HepG2 (cell line): Measurements from ENCODE around the gene USP19. TPM values are rescaled to one million over a fixed set of nuclear protein-coding genes. Genes with fewer than 3 reads are reported as not detected.
A peak's percentile ranks its signal among the peaks of the same experiment; 100 is the strongest.

Source experiments
- AHR ChIP-seq: IDR thresholded peaks from 2 replicates; pipeline ENCODE4 v1.6.1; 2018; ENCODE audit warnings: missing genetic modification reagents, missing compliant biosample characterization
- GPBP1L1 ChIP-seq: sonication (generic); formaldehyde crosslinking; IDR thresholded peaks from 2 replicates; pipeline ENCODE4 v1.5.0; 2020; ENCODE audit warnings: mild to moderate bottlenecking, missing genetic modification reagents
- HINFP ChIP-seq: sonication (generic); formaldehyde crosslinking; IDR thresholded peaks from 2 replicates; pipeline ENCODE4 v1.4.0; 2020; ENCODE audit warnings: low read depth, mild to moderate bottlenecking, missing genetic modification reagents
- KLF15 ChIP-seq: sonication (generic); formaldehyde crosslinking; IDR thresholded peaks from 2 replicates; pipeline ENCODE4 v1.8.1; 2023; ENCODE audit warnings: borderline replicate concordance, mild to moderate bottlenecking, inconsistent platforms, missing genetic modification reagents, mixed read lengths
- MTF1 ChIP-seq: sonication (generic); formaldehyde crosslinking; IDR thresholded peaks from 2 replicates; pipeline ENCODE4 v1.5.0; 2020; ENCODE audit warnings: missing genetic modification reagents
- NBN ChIP-seq: fragments of 450-650 bp; conservative IDR thresholded peaks from 2 replicates; pipeline ENCODE4 v1.6.1; 2017
- NFIC ChIP-seq: IDR thresholded peaks from 2 replicates; pipeline ENCODE4 v1.6.1; 2012; ENCODE audit warnings: mild to moderate bottlenecking, low read length, inconsistent platforms
- PITX1 ChIP-seq: sonication (generic); formaldehyde crosslinking; IDR thresholded peaks from 2 replicates; pipeline ENCODE4 v1.5.1; 2020; ENCODE audit warnings: mild to moderate bottlenecking, missing genetic modification reagents
- SMARCC2 ChIP-seq: fragments of 450-650 bp; IDR thresholded peaks from 2 replicates; pipeline ENCODE4 v1.6.1; 2017; ENCODE audit warnings: antibody characterized with exemption, mild to moderate bottlenecking
- SOX6 ChIP-seq, 2 experiments: fragments of 450-650 bp in 1 of 2; sonication (generic) in 1 of 2; formaldehyde crosslinking in 1 of 2; IDR thresholded peaks; 2 replicates each; pipeline versions ENCODE4 v1.4.0 to v1.6.1; 2017 to 2020; ENCODE audit warnings: antibody characterized with exemption in 1 of 2, mild to moderate bottlenecking in 1 of 2, missing genetic modification reagents in 1 of 2
- ZBTB3 ChIP-seq: sonication (generic); formaldehyde crosslinking; IDR thresholded peaks from 2 replicates; pipeline ENCODE4 v1.4.0; 2020; ENCODE audit warnings: low read depth, mild to moderate bottlenecking, moderate library complexity, missing genetic modification reagents, borderline replicate concordance
- ZBTB8A ChIP-seq: sonication (generic); formaldehyde crosslinking; IDR thresholded peaks from 2 replicates; pipeline ENCODE4 v1.4.0; 2020; ENCODE audit warnings: mild to moderate bottlenecking, low read depth, missing genetic modification reagents, borderline replicate concordance
- ZNF207 ChIP-seq: fragments of 450-650 bp; IDR thresholded peaks from 2 replicates; pipeline ENCODE4 v1.6.1; 2016; ENCODE audit warnings: antibody characterized with exemption, borderline replicate concordance
- ZNF260 ChIP-seq: sonication (generic); formaldehyde crosslinking; IDR thresholded peaks from 2 replicates; pipeline ENCODE4 v1.4.0; 2020; ENCODE audit warnings: missing genetic modification reagents, low read depth, mild to moderate bottlenecking, borderline replicate concordance
- ZNF264 ChIP-seq: sonication (generic); formaldehyde crosslinking; IDR thresholded peaks from 2 replicates; pipeline ENCODE4 v1.4.0; 2020; ENCODE audit warnings: missing genetic modification reagents
- ZNF451 ChIP-seq: sonication (generic); formaldehyde crosslinking; IDR thresholded peaks from 2 replicates; pipeline ENCODE4 v1.5.0; 2020; ENCODE audit warnings: mild to moderate bottlenecking, missing genetic modification reagents
- ZNF616 ChIP-seq: sonication (generic); formaldehyde crosslinking; IDR thresholded peaks from 2 replicates; pipeline ENCODE4 v1.5.0; 2020; ENCODE audit warnings: low read depth, mild to moderate bottlenecking, missing genetic modification reagents
- ZNF788 ChIP-seq: sonication (generic); formaldehyde crosslinking; IDR thresholded peaks from 2 replicates; pipeline ENCODE4 v1.5.0; 2020; ENCODE audit warnings: mild to moderate bottlenecking, missing genetic modification reagents, borderline replicate concordance
- polyA plus RNA-seq, 8 experiments: library from polyadenylated mRNA; depleted of rRNA in 3 of 8; stranded (reverse) in 7 of 8; unstranded in 1 of 8; fragments of >200 nt; fragmentation: Illumina TruSeq in 4 of 8; extraction: Trizol in 4 of 8; gene quantifications; 2 replicates each; pipeline versions ENCODE4 v1.2.1 to v1.2.3, GENCODE V29; 2011 to 2016; ENCODE audit warnings: low read depth in 4 of 8, missing spikeins in 1 of 8, mixed read lengths in 1 of 8; ENCODE audit not compliant: insufficient read depth in 1 of 8
- total RNA-seq, 5 experiments: library from RNA; depleted of rRNA; stranded (reverse); fragments of >200 nt; fragmentation: Illumina TruSeq; extraction: Trizol; gene quantifications; 2 replicates each; pipeline ENCODE4 v1.2.3, GENCODE V29; 2016; ENCODE audit warnings: low read depth in 1 of 5
- TF ChIP-seq, protein P1 (sequence below): sonication (generic); formaldehyde crosslinking; IDR thresholded peaks from 2 replicates; pipeline ENCODE4 v1.5.0; 2020; ENCODE audit warnings: missing genetic modification reagents
- TF ChIP-seq, protein P2 (sequence below): sonication (generic); formaldehyde crosslinking; IDR thresholded peaks from 2 replicates; pipeline ENCODE4 v1.4.0; 2020; ENCODE audit warnings: missing genetic modification reagents, borderline replicate concordance

Gene USP19
- total and polyA plus RNA-seq, 2 of the 13 experiments (the other 11 are each of a cell fraction or from before 2014, with no cell fraction given) = 28.3 to 31.7 TPM

GRCh38 chr3:49165771-49166751, 45.4 kb upstream of the USP19 start, which contains the start of gene CCDC71 (continued):
- TF ChIP-seq NFIC (no peak), NBN (no peak), MTF1 (CRISPR knock-in tag) (no peak), ZNF616 (no peak), ZNF207 (no peak), GPBP1L1 (no peak), ZNF260 (no peak), SOX6 (IDR thresholded peaks at IDR 0.05) (no peak), SOX6 (CRISPR knock-in tag; IDR thresholded peaks at IDR 0.05) (no peak; the same call in 1 of the 2 replicates), SMARCC2 (no peak), ZNF451 (no peak), AHR (CRISPR knock-in tag) (no peak), KLF15 (no peak), ZNF264 (CRISPR knock-in tag) (no peak), ZBTB3 (CRISPR knock-in tag) (no peak), ZNF788 (CRISPR knock-in tag) (peak; percentile 75; the same call in 1 of the 2 replicates), HINFP (CRISPR knock-in tag) (no peak), PITX1 (CRISPR knock-in tag) (no peak), ZBTB8A (CRISPR knock-in tag) (no peak)
- TF ChIP-seq, protein P1, sequence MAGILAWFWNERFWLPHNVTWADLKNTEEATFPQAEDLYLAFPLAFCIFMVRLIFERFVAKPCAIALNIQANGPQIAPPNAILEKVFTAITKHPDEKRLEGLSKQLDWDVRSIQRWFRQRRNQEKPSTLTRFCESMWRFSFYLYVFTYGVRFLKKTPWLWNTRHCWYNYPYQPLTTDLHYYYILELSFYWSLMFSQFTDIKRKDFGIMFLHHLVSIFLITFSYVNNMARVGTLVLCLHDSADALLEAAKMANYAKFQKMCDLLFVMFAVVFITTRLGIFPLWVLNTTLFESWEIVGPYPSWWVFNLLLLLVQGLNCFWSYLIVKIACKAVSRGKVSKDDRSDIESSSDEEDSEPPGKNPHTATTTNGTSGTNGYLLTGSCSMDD (CRISPR knock-in tag) = no peak
- TF ChIP-seq, protein P2, sequence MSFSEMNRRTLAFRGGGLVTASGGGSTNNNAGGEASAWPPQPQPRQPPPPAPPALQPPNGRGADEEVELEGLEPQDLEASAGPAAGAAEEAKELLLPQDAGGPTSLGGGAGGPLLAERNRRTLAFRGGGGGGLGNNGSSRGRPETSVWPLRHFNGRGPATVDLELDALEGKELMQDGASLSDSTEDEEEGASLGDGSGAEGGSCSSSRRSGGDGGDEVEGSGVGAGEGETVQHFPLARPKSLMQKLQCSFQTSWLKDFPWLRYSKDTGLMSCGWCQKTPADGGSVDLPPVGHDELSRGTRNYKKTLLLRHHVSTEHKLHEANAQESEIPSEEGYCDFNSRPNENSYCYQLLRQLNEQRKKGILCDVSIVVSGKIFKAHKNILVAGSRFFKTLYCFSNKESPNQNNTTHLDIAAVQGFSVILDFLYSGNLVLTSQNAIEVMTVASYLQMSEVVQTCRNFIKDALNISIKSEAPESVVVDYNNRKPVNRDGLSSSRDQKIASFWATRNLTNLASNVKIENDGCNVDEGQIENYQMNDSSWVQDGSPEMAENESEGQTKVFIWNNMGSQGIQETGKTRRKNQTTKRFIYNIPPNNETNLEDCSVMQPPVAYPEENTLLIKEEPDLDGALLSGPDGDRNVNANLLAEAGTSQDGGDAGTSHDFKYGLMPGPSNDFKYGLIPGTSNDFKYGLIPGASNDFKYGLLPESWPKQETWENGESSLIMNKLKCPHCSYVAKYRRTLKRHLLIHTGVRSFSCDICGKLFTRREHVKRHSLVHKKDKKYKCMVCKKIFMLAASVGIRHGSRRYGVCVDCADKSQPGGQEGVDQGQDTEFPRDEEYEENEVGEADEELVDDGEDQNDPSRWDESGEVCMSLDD (CRISPR knock-in tag) = peak; percentile 83; the same call in 1 of the 2 replicates
